DOHH2 (cell line): Measurements from ENCODE around the gene CEP131.

ENCODE experiments used
- EZH2phosphoT487 ChIP-seq: fragments of 200-600 bp; sonication (generic); IDR thresholded peaks from 2 replicates; pipeline ENCODE4 v1.6.1; 2017; ENCODE audit warnings: borderline replicate concordance, mild to moderate bottlenecking, antibody characterized with exemption, low read length, moderate library complexity, mixed read lengths
- TF ChIP-seq, protein P1 (sequence below): fragments of 200-600 bp; sonication (generic); IDR thresholded peaks from one replicate; pipeline ENCODE4 v1.5.1; 2014; ENCODE audit warnings: antibody characterized with exemption, mild to moderate bottlenecking, low read depth, low read length; ENCODE audit not compliant: poor library complexity, severe bottlenecking

DNA sequence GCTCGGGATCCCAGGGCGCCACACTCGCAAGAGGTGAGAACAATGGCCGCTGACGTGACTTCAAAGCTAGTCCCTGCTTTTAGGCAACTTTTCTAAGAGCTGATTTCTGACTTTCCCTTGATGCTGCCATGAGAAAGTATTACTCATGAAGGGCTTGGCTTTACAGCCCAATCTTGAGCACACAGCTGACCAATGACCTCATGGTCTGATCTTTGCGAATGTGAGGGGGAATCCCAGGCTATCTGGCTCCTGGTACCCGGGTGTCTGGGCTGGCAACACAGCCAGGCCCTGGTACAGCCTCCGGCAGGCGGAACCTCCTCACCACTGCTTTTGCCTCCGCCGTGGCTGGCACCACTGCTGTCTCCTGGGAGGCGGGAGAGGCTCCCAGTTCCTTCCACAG is 33.9 kb upstream of the CEP131 start:
- TF ChIP-seq EZH2phosphoT487: no peak
- TF ChIP-seq, protein P1, sequence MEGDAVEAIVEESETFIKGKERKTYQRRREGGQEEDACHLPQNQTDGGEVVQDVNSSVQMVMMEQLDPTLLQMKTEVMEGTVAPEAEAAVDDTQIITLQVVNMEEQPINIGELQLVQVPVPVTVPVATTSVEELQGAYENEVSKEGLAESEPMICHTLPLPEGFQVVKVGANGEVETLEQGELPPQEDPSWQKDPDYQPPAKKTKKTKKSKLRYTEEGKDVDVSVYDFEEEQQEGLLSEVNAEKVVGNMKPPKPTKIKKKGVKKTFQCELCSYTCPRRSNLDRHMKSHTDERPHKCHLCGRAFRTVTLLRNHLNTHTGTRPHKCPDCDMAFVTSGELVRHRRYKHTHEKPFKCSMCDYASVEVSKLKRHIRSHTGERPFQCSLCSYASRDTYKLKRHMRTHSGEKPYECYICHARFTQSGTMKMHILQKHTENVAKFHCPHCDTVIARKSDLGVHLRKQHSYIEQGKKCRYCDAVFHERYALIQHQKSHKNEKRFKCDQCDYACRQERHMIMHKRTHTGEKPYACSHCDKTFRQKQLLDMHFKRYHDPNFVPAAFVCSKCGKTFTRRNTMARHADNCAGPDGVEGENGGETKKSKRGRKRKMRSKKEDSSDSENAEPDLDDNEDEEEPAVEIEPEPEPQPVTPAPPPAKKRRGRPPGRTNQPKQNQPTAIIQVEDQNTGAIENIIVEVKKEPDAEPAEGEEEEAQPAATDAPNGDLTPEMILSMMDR: no peak
